ENCODE data around the gene CHRM3.
"Not testable (repeated sequence)": the region's sequence is repeated elsewhere in the genome, so short reads cannot be mapped to it uniquely, and the experiment has no call there.

Gene CHRM3

GRCh38 chr1:239386453-239387303, at the start of gene CHRM3:
TSS of gene CHRM3 (plus strand) at chr1:239386568. CDS start at chr1:239907452, 520,884 bp downstream.
- no peak for DNase-seq (ENCODE audit: low spot score)

GRCh38 chr1:239337799-239338430, 48.5 kb upstream of the CHRM3 start:
- DNase-seq (ENCODE audit: low spot score): no peak

- DNase-seq (ENCODE audit: low spot score): no peak
These were observed 38.6 kb upstream of the CHRM3 start for GRCh38 chr1:239347776-239348175.

GRCh38 chr1:239348635-239349353, 37.6 kb upstream of the CHRM3 start:
- no peak for DNase-seq (ENCODE audit: low spot score)

GRCh38 chr1:239349699-239350098, 36.7 kb upstream of the CHRM3 start:
- no peak for DNase-seq (ENCODE audit: low spot score)

GRCh38 chr1:239353536-239353935, 32.8 kb upstream of the CHRM3 start:
- DNase-seq (ENCODE audit: low spot score): no peak

- DNase-seq (ENCODE audit: low spot score): no peak
These were observed 32.1 kb upstream of the CHRM3 start for GRCh38 chr1:239354231-239354630.

- no peak for DNase-seq (ENCODE audit: low spot score)
These were observed 28.5 kb upstream of the CHRM3 start for GRCh38 chr1:239357867-239358266.

- no peak for DNase-seq (ENCODE audit: low spot score)
These were observed 25.0 kb upstream of the CHRM3 start for GRCh38 chr1:239361403-239361802.

- no peak for DNase-seq (ENCODE audit: low spot score)
These were observed 22.4 kb upstream of the CHRM3 start for GRCh38 chr1:239363930-239364329.

- no peak for DNase-seq (ENCODE audit: low spot score)
These were observed 19.1 kb upstream of the CHRM3 start for GRCh38 chr1:239367196-239367810.

GRCh38 chr1:239368436-239369109, 17.8 kb upstream of the CHRM3 start:
- no peak for DNase-seq (ENCODE audit: low spot score)

GRCh38 chr1:239370869-239371268, 15.5 kb upstream of the CHRM3 start:
- not testable (repeated sequence) for DNase-seq (ENCODE audit: low spot score)

GRCh38 chr1:239382666-239383065, 3.7 kb upstream of the CHRM3 start:
- DNase-seq (ENCODE audit: low spot score): no peak

- no peak for DNase-seq (ENCODE audit: low spot score)
These were observed 2.7 kb upstream of the CHRM3 start for GRCh38 chr1:239383714-239384113.

- DNase-seq (ENCODE audit: low spot score): no peak
These were observed 1.2 kb downstream of the CHRM3 start for GRCh38 chr1:239387304-239388158.

GRCh38 chr1:239388159-239388485, 1.8 kb downstream of the CHRM3 start:
- DNase-seq (ENCODE audit: low spot score): no peak

GRCh38 chr1:239388578-239388977, 2.2 kb downstream of the CHRM3 start:
- DNase-seq (ENCODE audit: low spot score): no peak

GRCh38 chr1:239389703-239390102, 3.3 kb downstream of the CHRM3 start:
- DNase-seq (ENCODE audit: low spot score): no peak

- DNase-seq (ENCODE audit: low spot score): no peak
These were observed 5.9 kb downstream of the CHRM3 start for GRCh38 chr1:239392271-239392670.

GRCh38 chr1:239394107-239394506, 7.7 kb downstream of the CHRM3 start:
- DNase-seq (ENCODE audit: low spot score): no peak

Data from hematopoietic multipotent progenitor cell treated with erythropoietin and hydrocortisone succinate and interleukin-3 and kit ligand, for 17 days (in vitro differentiated cells).